Measurements from ENCODE around the gene OPRM1.

DNA sequence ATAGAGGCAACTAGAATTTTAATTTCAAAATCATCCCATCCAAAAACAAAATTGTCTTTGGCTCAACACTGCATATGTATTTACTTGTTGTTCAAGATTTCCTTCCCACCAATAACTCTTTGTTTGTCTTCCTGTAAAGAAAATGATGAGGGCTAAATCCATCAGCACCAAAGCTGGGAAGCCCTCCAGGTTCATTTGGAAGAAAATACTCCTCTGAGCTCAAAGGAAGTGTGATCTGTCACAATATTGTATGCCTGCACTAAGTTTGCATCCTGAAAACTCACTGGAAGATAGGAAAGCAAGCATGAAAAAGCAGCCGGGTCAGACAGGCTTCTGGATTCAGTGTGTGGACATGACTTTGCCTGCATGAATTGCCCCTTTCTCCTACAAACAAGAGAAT is 28.7 kb upstream of the OPRM1 start:
- no peak for TF ChIP-seq GATA2 (IDR thresholded peaks at IDR 0.05; ENCODE audit: low read depth, low read length)
- TF ChIP-seq GATA3 (IDR thresholded peaks at IDR 0.05; ENCODE audit: low read depth, low read length): no peak

Measured in SH-SY5Y (cell line).